ENCODE data around the gene CCNA2. TPM values are rescaled to one million over a fixed set of nuclear protein-coding genes. Genes with fewer than 3 reads are reported as not detected.

CCNA2 gene
- total and polyA plus RNA-seq, 8 donors: 2.0 to 14.2 (median 6.4) TPM; not detected in 1

GRCh38 chr4:121794505-121795188 is 29.0 kb downstream of the CCNA2 start:
- intact Hi-C loops (cut with DNase I; ENCODE audit: low total_unique reads): no loop called here
- H3K27ac ChIP-seq: no peak overlapping the region
- H3K4me1 ChIP-seq: peaks cover 0 to 4% (median 0%) of the 10 kb centered on the region in 4 donors
- WGBS, 5 donors: 37 to 62% (median 41%) methylated on average over 5 of the region's 5 CpGs
- no peaks in the 10 kb centered on the region for H3K9me3 ChIP-seq
- H3K4me3 ChIP-seq: no peak overlapping the region
- DNase-seq: peak in 1 of 2 donors; percentile 35
- H3K27me3 ChIP-seq: peaks cover 0 to 6% (median 0%) of the 10 kb centered on the region in 3 donors
- no peak for TF ChIP-seq CTCF (IDR thresholded peaks at IDR 0.05)
- no peak for TF ChIP-seq EP300 (IDR thresholded peaks at IDR 0.05)
- TF ChIP-seq POLR2A (IDR thresholded peaks at IDR 0.05): no peak
- TF ChIP-seq POLR2AphosphoS5 (IDR thresholded peaks at IDR 0.05): no peak
- H3K36me3 ChIP-seq: no peaks in the 10 kb centered on the region

GRCh38 chr4:121792966-121793365 is 30.7 kb downstream of the CCNA2 start:
- Histone ChIP-seq H3K36me3 (no peaks in the 10 kb centered on the region), H3K9me3 (no peaks in the 10 kb centered on the region), H3K4me3 (no peak overlapping the region), H3K4me1 (peaks cover 0 to 4% (median 0%) of the 10 kb centered on the region in 4 donors), H3K27me3 (peaks cover 0 to 7% (median 0%) of the 10 kb centered on the region in 3 donors), H3K27ac (no peak overlapping the region)
- intact Hi-C loops (cut with DNase I; ENCODE audit: low total_unique reads): no loop called here
- DNase-seq: no peak
- TF ChIP-seq CTCF (IDR thresholded peaks at IDR 0.05) (no peak), POLR2AphosphoS5 (IDR thresholded peaks at IDR 0.05) (no peak)
- WGBS, 5 donors: 75 to 91% (median 85%) methylated on average over 2 of the region's 2 CpGs

- no peak overlapping the region for H3K4me3 ChIP-seq
- intact Hi-C loops (cut with DNase I; ENCODE audit: low total_unique reads): no loop called here
- 84 to 92% (median 89%) methylated on average over 5 of the region's 5 CpGs for WGBS, 5 donors
- H3K4me1 ChIP-seq: peaks cover 0 to 4% (median 0%) of the 10 kb centered on the region in 4 donors
- no peak for DNase-seq
- TF ChIP-seq POLR2AphosphoS5 (IDR thresholded peaks at IDR 0.05) (no peak), POLR2A (IDR thresholded peaks at IDR 0.05) (no peak), EP300 (IDR thresholded peaks at IDR 0.05) (no peak), CTCF (IDR thresholded peaks at IDR 0.05) (no peak)
- no peaks in the 10 kb centered on the region for H3K36me3 ChIP-seq
- no peaks in the 10 kb centered on the region for H3K9me3 ChIP-seq
- H3K27me3 ChIP-seq: peaks cover 0 to 14% (median 0%) of the 10 kb centered on the region in 3 donors
- H3K27ac ChIP-seq: no peak overlapping the region
Observed at GRCh38 chr4:121791481-121791880, 32.2 kb downstream of the CCNA2 start.

GRCh38 chr4:121790976-121791375 is 32.7 kb downstream of the CCNA2 start:
- H3K4me1 ChIP-seq: peaks cover 0 to 4% (median 0%) of the 10 kb centered on the region in 4 donors
- no peaks in the 10 kb centered on the region for H3K36me3 ChIP-seq
- no peaks in the 10 kb centered on the region for H3K9me3 ChIP-seq
- intact Hi-C loops (cut with DNase I; ENCODE audit: low total_unique reads): no loop called here
- no peak overlapping the region for H3K4me3 ChIP-seq
- H3K27ac ChIP-seq: no peak overlapping the region
- H3K27me3 ChIP-seq: peaks cover 0 to 14% (median 0%) of the 10 kb centered on the region in 3 donors
- TF ChIP-seq POLR2A (IDR thresholded peaks at IDR 0.05): no peak
- peak in 1 of 3 donors; percentile 64 for TF ChIP-seq POLR2AphosphoS5 (IDR thresholded peaks at IDR 0.05)
- peak in 1 of 2 donors; percentile 20 for DNase-seq
